MM.1S (cell line): ENCODE results near the gene HGD.
"Not testable (repeated sequence)": the region's sequence is repeated elsewhere in the genome, so short reads cannot be mapped to it uniquely, and the experiment has no call there.

Experiments used
- DNase-seq: peaks from one replicate; pipeline ENCODE4 v3.0.0-alpha.2; 2015
- H2AFZ ChIP-seq: fragments of 300-600 bp; sonication (generic); 2 replicates; pipeline ENCODE4 v1.6.0; 2016; ENCODE audit warnings: antibody characterized with exemption, low read length
- H3F3A ChIP-seq: fragments of 300-600 bp; sonication (generic); 2 replicates; pipeline ENCODE4 v1.6.1; 2016; ENCODE audit warnings: mild to moderate bottlenecking, antibody characterized with exemption, low read length, moderate library complexity, mixed read lengths; ENCODE audit not compliant: insufficient read depth
- H3K27ac ChIP-seq: fragments of 300-600 bp; sonication (generic); 2 replicates; pipeline ENCODE4 v1.5.1; 2016; ENCODE audit warnings: mild to moderate bottlenecking, low read length
- H3K27me3 ChIP-seq: fragments of 300-600 bp; sonication (generic); replicated peaks from 2 replicates; pipeline ENCODE4 v1.6.0; 2016; ENCODE audit warnings: low read length; ENCODE audit not compliant: insufficient read depth
- H3K36me3 ChIP-seq: fragments of 300-600 bp; sonication (generic); replicated peaks from 2 replicates; pipeline ENCODE4 v1.6.1; 2016; ENCODE audit warnings: mild to moderate bottlenecking, low read length, mixed read lengths; ENCODE audit not compliant: insufficient read depth
- H3K4me1 ChIP-seq: fragments of 300-600 bp; sonication (generic); 2 replicates; pipeline ENCODE4 v1.6.1; 2016; ENCODE audit warnings: low read length, mixed read lengths
- H3K4me2 ChIP-seq: fragments of 300-600 bp; sonication (generic); 2 replicates; pipeline ENCODE4 v1.6.0; 2016; ENCODE audit warnings: low read depth, low read length
- H3K4me3 ChIP-seq: fragments of 300-600 bp; sonication (generic); 2 replicates; pipeline ENCODE4 v1.5.1; 2016; ENCODE audit warnings: low read length, mixed read lengths
- H3K79me2 ChIP-seq: fragments of 300-600 bp; sonication (generic); 2 replicates; pipeline ENCODE4 v1.6.1; 2016; ENCODE audit warnings: mixed run types, low read length, mixed read lengths
- H3K9ac ChIP-seq: fragments of 300-600 bp; sonication (generic); 2 replicates; pipeline ENCODE4 v1.6.1; 2016; ENCODE audit warnings: low read length, mixed read lengths
- H3K9me2 ChIP-seq: fragments of 300-600 bp; sonication (generic); replicated peaks from 2 replicates; pipeline ENCODE4 v1.6.1; 2016; ENCODE audit warnings: mild to moderate bottlenecking, low read length, mixed read lengths; ENCODE audit not compliant: insufficient read depth
- H3K9me3 ChIP-seq: fragments of 300-600 bp; sonication (generic); replicated peaks from 2 replicates; pipeline ENCODE4 v1.6.1; 2016; ENCODE audit warnings: mild to moderate bottlenecking, low read length, mixed read lengths; ENCODE audit not compliant: insufficient read depth
- H4K20me1 ChIP-seq: fragments of 300-600 bp; sonication (generic); 2 replicates; pipeline ENCODE4 v1.6.1; 2016; ENCODE audit warnings: mild to moderate bottlenecking, low read length, moderate library complexity, mixed read lengths; ENCODE audit not compliant: insufficient read depth
- EZH2 ChIP-seq: fragments of 300-600 bp; sonication (generic); optimal IDR thresholded peaks from 2 replicates; pipeline ENCODE3; 2017; ENCODE audit warnings: low read depth, mild to moderate bottlenecking, antibody characterized with exemption, low read length, mixed read lengths
- EZH2phosphoT487 ChIP-seq: fragments of 300-600 bp; sonication (generic); IDR thresholded peaks from 2 replicates; pipeline ENCODE4 v1.6.1; 2018; ENCODE audit warnings: antibody characterized with exemption, low read length
- TF ChIP-seq, protein P1 (sequence below): fragments of 300-600 bp; sonication (generic); IDR thresholded peaks from 2 replicates; pipeline ENCODE4 v1.5.1; 2016; ENCODE audit warnings: antibody characterized with exemption, low read length, mixed read lengths

The HGD gene

GRCh38 chr3:120622870-120623726, 58.9 kb downstream of the HGD start:
- Histone ChIP-seq H3K79me2 (no peaks in the 10 kb centered on the region), H3K9me3 (no peaks in the 10 kb centered on the region), H3K9ac (no peak overlapping the region), H3K4me1 (no peaks in the 10 kb centered on the region), H4K20me1 (no peaks in the 10 kb centered on the region), H3F3A (no peaks in the 10 kb centered on the region), H3K27me3 (no peaks in the 10 kb centered on the region), H3K9me2 (no peaks in the 10 kb centered on the region), H3K4me2 (no peak overlapping the region), H3K4me3 (no peak overlapping the region), H3K36me3 (no peaks in the 10 kb centered on the region), H2AFZ (no peak overlapping the region), H3K27ac (no peak overlapping the region)
- no peak for TF ChIP-seq EZH2
- TF ChIP-seq, protein P1, sequence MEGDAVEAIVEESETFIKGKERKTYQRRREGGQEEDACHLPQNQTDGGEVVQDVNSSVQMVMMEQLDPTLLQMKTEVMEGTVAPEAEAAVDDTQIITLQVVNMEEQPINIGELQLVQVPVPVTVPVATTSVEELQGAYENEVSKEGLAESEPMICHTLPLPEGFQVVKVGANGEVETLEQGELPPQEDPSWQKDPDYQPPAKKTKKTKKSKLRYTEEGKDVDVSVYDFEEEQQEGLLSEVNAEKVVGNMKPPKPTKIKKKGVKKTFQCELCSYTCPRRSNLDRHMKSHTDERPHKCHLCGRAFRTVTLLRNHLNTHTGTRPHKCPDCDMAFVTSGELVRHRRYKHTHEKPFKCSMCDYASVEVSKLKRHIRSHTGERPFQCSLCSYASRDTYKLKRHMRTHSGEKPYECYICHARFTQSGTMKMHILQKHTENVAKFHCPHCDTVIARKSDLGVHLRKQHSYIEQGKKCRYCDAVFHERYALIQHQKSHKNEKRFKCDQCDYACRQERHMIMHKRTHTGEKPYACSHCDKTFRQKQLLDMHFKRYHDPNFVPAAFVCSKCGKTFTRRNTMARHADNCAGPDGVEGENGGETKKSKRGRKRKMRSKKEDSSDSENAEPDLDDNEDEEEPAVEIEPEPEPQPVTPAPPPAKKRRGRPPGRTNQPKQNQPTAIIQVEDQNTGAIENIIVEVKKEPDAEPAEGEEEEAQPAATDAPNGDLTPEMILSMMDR, result peak; percentile 64
- peak; percentile 53 for DNase-seq

GRCh38 chr3:120622457-120622856, 59.6 kb downstream of the HGD start:
- Histone ChIP-seq H3K4me1 (no peaks in the 10 kb centered on the region), H4K20me1 (no peaks in the 10 kb centered on the region), H3K27me3 (no peaks in the 10 kb centered on the region), H3K9me2 (no peaks in the 10 kb centered on the region), H3K9ac (no peak overlapping the region), H2AFZ (no peak overlapping the region), H3K79me2 (no peaks in the 10 kb centered on the region), H3F3A (no peaks in the 10 kb centered on the region), H3K4me3 (no peak overlapping the region), H3K4me2 (no peak overlapping the region), H3K9me3 (no peaks in the 10 kb centered on the region), H3K36me3 (no peaks in the 10 kb centered on the region), H3K27ac (no peak overlapping the region)
- no peak for DNase-seq
- TF ChIP-seq EZH2phosphoT487 (no peak), EZH2 (no peak)
- TF ChIP-seq, protein P1, result no peak

GRCh38 chr3:120616745-120617144, 65.3 kb downstream of the HGD start:
- H3K4me1 ChIP-seq, H3K9ac ChIP-seq, H3K4me3 ChIP-seq, DNase-seq, H3K27ac ChIP-seq, H3K9me3 ChIP-seq, H3K4me2 ChIP-seq, H4K20me1 ChIP-seq, H3K36me3 ChIP-seq, H2AFZ ChIP-seq, H3F3A ChIP-seq, H3K9me2 ChIP-seq, H3K79me2 ChIP-seq, H3K27me3 ChIP-seq: not testable (repeated sequence)

DNA sequence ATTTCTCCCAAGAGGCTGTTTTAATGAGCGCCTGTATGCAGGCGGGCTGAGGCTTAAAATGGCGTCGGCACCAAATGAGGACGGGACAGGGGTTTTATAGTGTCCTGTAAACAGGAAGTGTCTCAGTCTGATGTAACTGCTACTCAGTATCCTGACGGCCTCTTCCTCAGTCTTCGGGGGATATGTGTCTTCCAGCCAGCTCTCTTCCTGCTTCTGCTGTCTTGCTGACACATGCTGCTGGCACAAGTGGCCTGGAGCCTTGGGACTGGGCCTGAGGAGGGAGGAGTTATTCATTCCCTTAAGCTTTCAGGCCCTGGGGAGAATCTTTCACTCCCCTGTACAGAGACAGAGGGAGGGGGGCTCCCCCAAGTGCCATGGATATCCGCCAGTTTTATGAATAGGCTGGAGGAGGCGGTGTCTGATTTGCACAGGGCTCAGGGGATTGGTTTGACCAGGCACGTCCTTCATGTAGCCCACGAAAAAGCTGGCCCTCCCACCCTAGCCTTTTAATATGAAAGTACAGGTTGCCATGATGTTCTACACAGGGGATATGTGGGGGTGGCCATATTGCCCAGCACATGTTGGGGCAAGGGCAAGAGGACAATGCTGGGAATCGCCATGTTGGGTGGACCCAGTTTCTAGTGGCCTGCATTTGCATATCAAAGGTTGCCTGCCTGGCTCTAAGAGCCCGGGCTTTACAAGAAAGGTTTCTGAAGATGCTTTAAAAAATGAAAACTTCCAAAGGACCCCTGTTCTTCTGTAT, 66.0 kb downstream of the HGD start:
- Histone ChIP-seq H3K27ac (no peak overlapping the region), H3K4me2 (no peak overlapping the region), H3K36me3 (no peaks in the 10 kb centered on the region), H3K27me3 (no peaks in the 10 kb centered on the region), H3K4me3 (no peak overlapping the region), H3K4me1 (no peaks in the 10 kb centered on the region), H3K9me3 (no peaks in the 10 kb centered on the region), H3K9ac (no peak overlapping the region), H3K79me2 (no peaks in the 10 kb centered on the region), H3K9me2 (no peaks in the 10 kb centered on the region), H3F3A (no peaks in the 10 kb centered on the region), H2AFZ (no peak overlapping the region; the same call in 1 of the 2 replicates), H4K20me1 (no peaks in the 10 kb centered on the region)
- TF ChIP-seq EZH2, result no peak
- TF ChIP-seq EZH2phosphoT487, result no peak
- TF ChIP-seq, protein P1, result no peak
- no peak for DNase-seq
